Measurements from ENCODE around the gene JKAMP.
"Not testable (repeated sequence)": the region's sequence is repeated elsewhere in the genome, so short reads cannot be mapped to it uniquely, and the experiment has no call there.

Gene JKAMP

GRCh38 chr14:59483819-59484638, at the start of gene JKAMP, which contains the start of gene L3HYPDH:
TSS of gene JKAMP (plus strand) at chr14:59484517. CDS start at chr14:59484590, 73 bp downstream.
TSS of gene L3HYPDH (minus strand) at chr14:59484408. CDS start at chr14:59484316, 92 bp downstream.
- no peaks in the 10 kb centered on the region for H3K27me3 Mint-ChIP-seq (ENCODE audit: low read depth)
- DNase-seq (ENCODE audit: low spot score): peak; percentile 96
- peak within 1 kb of the TSS; percentile 95 for H3K4me3 Mint-ChIP-seq
- peak within 1 kb of the TSS; percentile 89 for H3K27ac Mint-ChIP-seq
- H3K9me3 Mint-ChIP-seq: no peaks in the 10 kb centered on the region
- H3K36me3 Mint-ChIP-seq (ENCODE audit: low read depth): peaks cover 12% of the 10 kb centered on the region
- peaks cover 46% of the 10 kb centered on the region for H3K4me1 Mint-ChIP-seq (ENCODE audit: low read depth)

GRCh38 chr14:59435101-59435500, 49.2 kb upstream of the JKAMP start:
- no peak overlapping the region for H3K27ac Mint-ChIP-seq
- no peaks in the 10 kb centered on the region for H3K9me3 Mint-ChIP-seq
- no peaks in the 10 kb centered on the region for H3K4me1 Mint-ChIP-seq (ENCODE audit: low read depth)
- H3K36me3 Mint-ChIP-seq (ENCODE audit: low read depth): no peaks in the 10 kb centered on the region
- DNase-seq (ENCODE audit: low spot score): no peak
- H3K27me3 Mint-ChIP-seq (ENCODE audit: low read depth): no peaks in the 10 kb centered on the region
- no peak overlapping the region for H3K4me3 Mint-ChIP-seq

- H3K27me3 Mint-ChIP-seq (ENCODE audit: low read depth): no peaks in the 10 kb centered on the region
- H3K4me3 Mint-ChIP-seq: no peak overlapping the region
- no peaks in the 10 kb centered on the region for H3K36me3 Mint-ChIP-seq (ENCODE audit: low read depth)
- H3K9me3 Mint-ChIP-seq: no peaks in the 10 kb centered on the region
- DNase-seq (ENCODE audit: low spot score): no peak
- no peak overlapping the region for H3K27ac Mint-ChIP-seq
- H3K4me1 Mint-ChIP-seq (ENCODE audit: low read depth): no peaks in the 10 kb centered on the region
Measured at GRCh38 chr14:59435987-59436386, 48.3 kb upstream of the JKAMP start.

DNA sequence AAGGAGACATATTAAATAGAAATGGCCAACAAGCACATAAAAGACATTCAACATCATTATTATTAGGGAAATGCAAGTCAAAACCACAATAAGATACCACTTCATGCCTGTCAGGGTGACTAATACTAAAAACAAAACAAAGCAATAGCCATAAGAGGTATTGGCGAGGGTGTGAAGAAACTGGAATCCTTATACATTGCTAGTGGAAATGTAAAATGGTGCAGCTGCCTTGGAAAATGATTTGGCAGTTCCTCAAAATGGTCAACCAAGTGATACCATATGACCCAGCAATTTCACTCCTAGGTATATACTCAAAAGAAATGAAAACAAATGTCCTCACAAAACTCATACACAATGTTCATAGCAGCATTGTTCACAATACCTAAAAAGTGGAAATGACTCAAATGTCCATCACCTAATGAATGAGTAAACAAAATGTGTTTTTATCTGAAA, 46.1 kb upstream of the JKAMP start:
- Mint-ChIP-seq H3K27me3 (ENCODE audit: low read depth) (peaks cover 3% of the 10 kb centered on the region), H3K36me3 (ENCODE audit: low read depth) (no peaks in the 10 kb centered on the region)
- DNase-seq (ENCODE audit: low spot score): no peak

GRCh38 chr14:59439256-59439965, 44.9 kb upstream of the JKAMP start:
- Mint-ChIP-seq H3K27ac (no peak overlapping the region), H3K4me1 (ENCODE audit: low read depth) (no peaks in the 10 kb centered on the region), H3K27me3 (ENCODE audit: low read depth) (peaks cover 3% of the 10 kb centered on the region), H3K36me3 (ENCODE audit: low read depth) (no peaks in the 10 kb centered on the region), H3K4me3 (no peak overlapping the region), H3K9me3 (no peaks in the 10 kb centered on the region)
- DNase-seq (ENCODE audit: low spot score): no peak

More for the DNA sequence above, 46.1 kb upstream of the JKAMP start:
- H3K9me3 Mint-ChIP-seq: no peaks in the 10 kb centered on the region
- no peaks in the 10 kb centered on the region for H3K4me1 Mint-ChIP-seq (ENCODE audit: low read depth)
- no peak overlapping the region for H3K4me3 Mint-ChIP-seq
- no peak overlapping the region for H3K27ac Mint-ChIP-seq

GRCh38 chr14:59448673-59449072, 35.6 kb upstream of the JKAMP start:
- H3K27ac Mint-ChIP-seq; H3K4me1 Mint-ChIP-seq (ENCODE audit: low read depth); H3K36me3 Mint-ChIP-seq (ENCODE audit: low read depth); H3K4me3 Mint-ChIP-seq; H3K9me3 Mint-ChIP-seq; H3K27me3 Mint-ChIP-seq (ENCODE audit: low read depth); DNase-seq (ENCODE audit: low spot score): not testable (repeated sequence)

DNA sequence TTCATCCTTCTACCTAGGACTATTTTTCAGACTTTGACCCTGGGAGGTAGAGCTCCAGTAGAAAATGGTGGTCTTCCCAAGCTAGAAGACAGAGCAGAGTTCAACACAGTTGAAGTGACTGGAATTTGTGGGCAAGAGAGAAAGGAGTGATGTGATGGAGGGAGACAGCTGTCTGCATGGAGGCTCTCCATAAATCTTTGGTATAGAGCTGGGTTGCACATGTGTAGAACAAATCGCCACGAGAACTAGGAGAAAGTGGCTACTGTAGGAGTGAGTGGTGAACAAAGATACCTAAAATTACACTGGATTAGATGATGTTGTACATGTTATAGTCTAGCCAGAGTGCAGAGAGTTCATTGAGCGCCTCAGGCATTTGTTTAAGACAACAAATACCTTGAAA, 33.6 kb upstream of the JKAMP start:
- no peaks in the 10 kb centered on the region for H3K36me3 Mint-ChIP-seq (ENCODE audit: low read depth)
- H3K9me3 Mint-ChIP-seq: no peaks in the 10 kb centered on the region
- no peak overlapping the region for H3K4me3 Mint-ChIP-seq
- no peaks in the 10 kb centered on the region for H3K4me1 Mint-ChIP-seq (ENCODE audit: low read depth)
- H3K27ac Mint-ChIP-seq: no peak overlapping the region
- no peak for DNase-seq (ENCODE audit: low spot score)
- H3K27me3 Mint-ChIP-seq (ENCODE audit: low read depth): no peaks in the 10 kb centered on the region

DNA sequence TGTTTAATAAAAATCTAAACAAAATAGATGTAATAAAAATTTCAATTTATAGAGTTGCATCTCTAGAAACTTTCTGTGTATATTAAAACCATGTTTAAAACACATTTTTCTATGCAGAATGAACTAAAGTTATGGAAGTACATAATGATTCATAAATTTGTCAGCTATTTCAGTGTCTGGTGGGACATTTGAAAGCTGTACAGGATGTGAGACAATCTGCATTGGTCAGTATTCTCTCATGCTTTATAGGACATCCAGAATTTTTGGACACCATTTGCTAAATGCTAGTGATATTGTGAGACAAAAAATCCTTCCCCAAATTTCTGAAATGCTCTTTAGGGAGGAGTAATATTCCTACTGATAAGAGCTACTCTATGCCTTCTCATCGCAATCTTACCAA, 32.5 kb upstream of the JKAMP start:
- H3K27me3 Mint-ChIP-seq (ENCODE audit: low read depth): no peaks in the 10 kb centered on the region
- peaks cover 2% of the 10 kb centered on the region for H3K36me3 Mint-ChIP-seq (ENCODE audit: low read depth)
- H3K4me3 Mint-ChIP-seq: no peak overlapping the region
- no peak overlapping the region for H3K27ac Mint-ChIP-seq
- no peaks in the 10 kb centered on the region for H3K4me1 Mint-ChIP-seq (ENCODE audit: low read depth)
- no peak for DNase-seq (ENCODE audit: low spot score)
- H3K9me3 Mint-ChIP-seq: no peaks in the 10 kb centered on the region

DNA sequence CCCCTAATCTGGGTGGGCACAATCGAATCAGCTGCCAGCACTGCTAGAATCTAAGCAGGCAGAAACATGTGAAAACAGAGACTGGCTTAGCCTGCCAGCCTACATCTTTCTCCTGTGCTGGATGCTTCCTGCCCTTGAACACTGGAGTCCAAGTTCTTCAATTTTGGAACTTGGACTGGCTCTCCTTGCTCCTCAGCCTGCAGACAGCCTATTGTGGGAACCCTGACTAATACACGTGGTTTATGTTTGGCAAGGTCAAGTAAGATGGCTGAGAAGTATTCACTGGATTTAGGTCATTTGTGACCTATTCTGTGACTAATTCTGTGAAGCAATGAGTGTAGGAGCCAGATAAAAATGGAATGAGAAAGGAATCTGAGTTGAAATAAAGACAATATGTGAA, 30.2 kb upstream of the JKAMP start:
- no peaks in the 10 kb centered on the region for H3K9me3 Mint-ChIP-seq
- no peak for DNase-seq (ENCODE audit: low spot score)
- H3K36me3 Mint-ChIP-seq (ENCODE audit: low read depth): peaks cover 8% of the 10 kb centered on the region
- H3K27ac Mint-ChIP-seq: no peak overlapping the region
- H3K27me3 Mint-ChIP-seq (ENCODE audit: low read depth): no peaks in the 10 kb centered on the region
- no peak overlapping the region for H3K4me3 Mint-ChIP-seq
- no peaks in the 10 kb centered on the region for H3K4me1 Mint-ChIP-seq (ENCODE audit: low read depth)

GRCh38 chr14:59455411-59455810, 28.9 kb upstream of the JKAMP start:
- no peak overlapping the region for H3K27ac Mint-ChIP-seq
- DNase-seq (ENCODE audit: low spot score): no peak

GRCh38 chr14:59458486-59458885, 25.8 kb upstream of the JKAMP start:
- H3K4me1 Mint-ChIP-seq (ENCODE audit: low read depth): no peaks in the 10 kb centered on the region
- no peaks in the 10 kb centered on the region for H3K9me3 Mint-ChIP-seq
- H3K27me3 Mint-ChIP-seq (ENCODE audit: low read depth): peaks cover 2% of the 10 kb centered on the region
- peaks cover 10% of the 10 kb centered on the region for H3K36me3 Mint-ChIP-seq (ENCODE audit: low read depth)
- H3K27ac Mint-ChIP-seq: no peak overlapping the region
- DNase-seq (ENCODE audit: low spot score): no peak
- H3K4me3 Mint-ChIP-seq: no peak overlapping the region

More at GRCh38 chr14:59455411-59455810, 28.9 kb upstream of the JKAMP start:
- no peak overlapping the region for H3K4me3 Mint-ChIP-seq
- no peaks in the 10 kb centered on the region for H3K4me1 Mint-ChIP-seq (ENCODE audit: low read depth)
- H3K27me3 Mint-ChIP-seq (ENCODE audit: low read depth): peaks cover 2% of the 10 kb centered on the region
- peaks cover 8% of the 10 kb centered on the region for H3K36me3 Mint-ChIP-seq (ENCODE audit: low read depth)
- no peaks in the 10 kb centered on the region for H3K9me3 Mint-ChIP-seq

GRCh38 chr14:59460378-59460777, 23.9 kb upstream of the JKAMP start:
- Mint-ChIP-seq H3K27me3 (ENCODE audit: low read depth) (peaks cover 5% of the 10 kb centered on the region), H3K36me3 (ENCODE audit: low read depth) (peaks cover 10% of the 10 kb centered on the region), H3K4me1 (ENCODE audit: low read depth) (peaks cover 4% of the 10 kb centered on the region)

DNA sequence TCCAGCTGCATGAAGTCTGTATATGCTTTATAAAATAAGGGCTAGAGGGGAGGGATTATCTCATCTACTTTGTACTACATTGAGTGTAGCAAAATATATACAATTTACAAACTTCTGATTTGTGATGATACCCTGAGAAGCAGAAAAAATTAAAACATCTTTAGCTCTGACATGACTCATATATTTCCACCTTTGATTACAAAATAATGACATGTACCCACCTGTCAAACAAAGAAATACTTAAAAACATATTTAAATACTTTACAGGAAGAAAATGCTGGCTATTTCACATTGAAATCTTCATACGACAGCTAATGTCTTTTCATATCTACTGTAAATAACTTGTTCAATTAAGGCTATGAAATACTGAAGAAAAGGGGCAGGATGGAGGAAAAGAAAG, 22.4 kb upstream of the JKAMP start:
- H3K27me3 Mint-ChIP-seq (ENCODE audit: low read depth): peaks cover 10% of the 10 kb centered on the region
- H3K4me1 Mint-ChIP-seq (ENCODE audit: low read depth): peaks cover 6% of the 10 kb centered on the region
- peaks cover 7% of the 10 kb centered on the region for H3K36me3 Mint-ChIP-seq (ENCODE audit: low read depth)
- DNase-seq (ENCODE audit: low spot score): no peak
- H3K9me3 Mint-ChIP-seq: no peaks in the 10 kb centered on the region
- no peak overlapping the region for H3K27ac Mint-ChIP-seq
- H3K4me3 Mint-ChIP-seq: no peak overlapping the region

More at GRCh38 chr14:59460378-59460777, 23.9 kb upstream of the JKAMP start:
- Mint-ChIP-seq H3K27ac (no peak overlapping the region), H3K9me3 (no peaks in the 10 kb centered on the region), H3K4me3 (no peak overlapping the region)
- no peak for DNase-seq (ENCODE audit: low spot score)

DNA sequence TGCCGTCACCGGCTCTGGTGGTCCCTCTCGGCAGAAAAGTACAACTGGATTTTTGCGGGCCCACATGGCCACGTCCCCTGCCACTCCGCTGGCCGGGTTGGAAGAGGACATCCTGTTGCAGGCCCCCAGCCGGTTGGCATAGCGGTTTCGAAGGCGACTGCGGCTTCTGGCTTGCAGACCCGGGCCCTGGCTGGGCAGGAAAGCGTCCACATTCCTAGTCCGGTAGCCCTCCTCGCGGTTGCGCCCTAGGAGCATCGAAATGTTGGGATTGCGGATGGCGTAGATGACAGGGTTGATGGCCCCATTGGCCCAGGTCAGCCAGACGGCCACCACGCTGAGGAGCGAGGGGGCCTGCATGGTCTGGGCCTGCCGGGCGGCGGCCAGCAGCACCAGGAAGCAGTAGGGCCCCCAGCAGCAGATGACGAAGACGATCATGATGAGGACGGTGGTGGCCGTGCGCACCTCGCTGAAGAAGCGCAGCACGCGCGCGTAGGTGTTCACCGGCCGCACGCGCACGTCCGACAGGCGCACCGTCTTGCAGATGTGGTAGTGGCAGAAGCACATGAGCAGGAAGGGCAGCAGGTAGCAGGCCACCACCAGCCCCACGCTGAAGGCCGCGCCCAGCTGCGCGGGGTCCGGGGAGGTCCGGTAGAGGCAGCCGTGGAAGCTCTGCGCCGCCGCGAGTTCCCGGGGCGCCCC, 20.4 kb upstream of the JKAMP start:
- Mint-ChIP-seq H3K27me3 (ENCODE audit: low read depth) (peaks cover 10% of the 10 kb centered on the region), H3K27ac (peak overlapping the region; percentile 60), H3K4me1 (ENCODE audit: low read depth) (peaks cover 6% of the 10 kb centered on the region), H3K36me3 (ENCODE audit: low read depth) (peaks cover 2% of the 10 kb centered on the region), H3K4me3 (peak overlapping the region; percentile 85), H3K9me3 (no peaks in the 10 kb centered on the region)
- peak; percentile 26 for DNase-seq (ENCODE audit: low spot score)
